ENCODE measurements around the gene C8A.

Gene C8A

GRCh38 chr1:56854521-56855099 is at the start of gene C8A:
C8A (plus strand) TSS chr1:56854797; CDS start chr1:56854902, 105 bp downstream.
- H3K4me3 Mint-ChIP-seq: no peak within 1 kb of the TSS
- H3K27ac Mint-ChIP-seq: no peak within 1 kb of the TSS
- no peaks in the 10 kb centered on the region for H3K36me3 Mint-ChIP-seq
- no peaks in the 10 kb centered on the region for H3K4me1 Mint-ChIP-seq
- H3K27me3 Mint-ChIP-seq: peaks cover 8% of the 10 kb centered on the region
- no peaks in the 10 kb centered on the region for H3K9me3 Mint-ChIP-seq
- ATAC-seq: no peak

DNA sequence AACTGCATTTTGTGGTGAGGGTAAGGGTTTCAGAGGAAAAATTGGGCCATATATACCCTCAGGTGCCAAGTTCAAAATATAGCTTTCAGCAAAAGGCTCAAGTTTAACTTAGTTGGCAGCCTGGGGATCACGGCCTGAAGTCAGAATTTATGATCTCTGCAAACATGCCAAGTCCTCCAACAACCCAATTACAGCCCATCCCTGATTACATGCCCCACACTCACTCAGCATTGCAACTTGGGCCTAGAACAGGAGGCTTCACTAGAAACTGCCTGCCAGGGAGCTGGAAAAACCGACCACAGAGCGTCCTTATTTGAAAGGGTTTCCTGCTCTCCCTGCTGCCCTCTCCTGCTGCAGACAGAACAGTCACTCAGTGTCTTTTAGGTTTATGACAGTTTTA is 47.8 kb upstream of the C8A start:
- no peak overlapping the region for H3K4me3 Mint-ChIP-seq
- H3K4me1 Mint-ChIP-seq: no peaks in the 10 kb centered on the region
- peaks cover 5% of the 10 kb centered on the region for H3K9me3 Mint-ChIP-seq
- H3K27ac Mint-ChIP-seq: no peak overlapping the region
- H3K36me3 Mint-ChIP-seq: no peaks in the 10 kb centered on the region
- no peak for ATAC-seq
- peaks cover 8% of the 10 kb centered on the region for H3K27me3 Mint-ChIP-seq

DNA sequence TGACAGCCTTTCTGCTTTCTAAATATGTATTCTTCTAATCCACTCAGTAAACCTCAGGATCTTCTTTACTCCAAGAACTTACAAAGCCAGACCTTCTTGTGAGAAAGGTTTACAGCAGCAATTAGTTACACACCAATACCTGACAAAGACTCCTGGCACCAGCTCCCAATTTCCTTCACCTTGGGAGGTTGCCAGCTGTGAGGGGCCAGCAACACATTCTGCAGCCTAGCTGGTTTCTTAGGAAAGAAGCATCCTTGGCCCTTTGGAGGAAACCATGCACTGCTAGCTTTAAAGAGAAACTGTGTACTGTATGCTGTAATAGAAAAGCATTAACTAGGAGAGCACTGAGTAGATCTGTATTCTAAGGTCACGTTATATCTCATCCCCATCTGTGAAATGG is 46.2 kb upstream of the C8A start:
- H3K9me3 Mint-ChIP-seq: peaks cover 5% of the 10 kb centered on the region
- ATAC-seq: no peak
- peaks cover 17% of the 10 kb centered on the region for H3K27me3 Mint-ChIP-seq
- no peaks in the 10 kb centered on the region for H3K4me1 Mint-ChIP-seq
- no peaks in the 10 kb centered on the region for H3K36me3 Mint-ChIP-seq
- H3K4me3 Mint-ChIP-seq: no peak overlapping the region
- H3K27ac Mint-ChIP-seq: no peak overlapping the region

DNA sequence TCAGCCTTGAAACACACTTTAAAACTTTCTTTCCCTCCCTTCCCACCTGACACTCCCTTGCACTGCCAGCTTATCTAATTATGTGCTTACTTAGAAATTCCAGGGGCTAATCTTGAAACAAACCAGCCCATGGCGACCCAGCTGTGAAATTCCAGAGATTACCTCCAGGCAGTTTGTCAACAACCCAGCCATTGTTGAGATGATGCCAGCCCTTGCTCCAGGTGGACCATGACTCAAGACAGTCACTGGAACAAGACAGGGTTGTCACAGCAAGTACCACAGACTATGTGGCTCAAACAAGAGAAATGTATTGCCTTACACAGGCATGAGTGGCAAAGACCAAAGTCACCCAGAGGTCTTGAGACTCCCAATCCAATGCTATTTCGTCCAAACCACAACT is 43.3 kb upstream of the C8A start:
- ATAC-seq: no peak
- H3K27ac Mint-ChIP-seq: no peak overlapping the region
- H3K9me3 Mint-ChIP-seq: peaks cover 8% of the 10 kb centered on the region
- H3K4me3 Mint-ChIP-seq: no peak overlapping the region
- H3K27me3 Mint-ChIP-seq: peaks cover 42% of the 10 kb centered on the region
- H3K36me3 Mint-ChIP-seq: peaks cover 5% of the 10 kb centered on the region
- H3K4me1 Mint-ChIP-seq: peaks cover 1% of the 10 kb centered on the region

DNA sequence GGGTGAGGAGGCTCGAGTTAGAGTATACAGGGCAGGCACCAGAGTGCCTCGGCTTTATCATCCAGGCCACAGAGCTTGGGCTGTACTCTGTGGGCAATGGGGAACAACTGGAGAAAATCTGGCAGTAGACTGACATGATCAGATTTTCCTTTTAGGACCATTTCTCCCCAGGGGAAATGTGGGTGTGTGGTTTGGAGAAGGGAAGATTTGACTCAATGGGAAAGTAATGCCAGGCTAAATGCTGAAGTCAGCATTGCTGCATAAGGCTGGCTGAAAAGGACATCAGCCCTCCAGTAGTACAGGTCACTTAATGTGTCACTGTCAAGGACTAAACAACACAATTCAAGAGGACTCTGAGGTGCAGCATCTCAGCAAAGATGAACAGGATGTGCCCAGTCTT is 40.4 kb upstream of the C8A start:
- Mint-ChIP-seq H3K4me3 (no peak overlapping the region), H3K4me1 (peaks cover 9% of the 10 kb centered on the region), H3K27ac (no peak overlapping the region), H3K9me3 (peaks cover 8% of the 10 kb centered on the region), H3K27me3 (peaks cover 58% of the 10 kb centered on the region), H3K36me3 (peaks cover 5% of the 10 kb centered on the region)
- no peak for ATAC-seq

DNA sequence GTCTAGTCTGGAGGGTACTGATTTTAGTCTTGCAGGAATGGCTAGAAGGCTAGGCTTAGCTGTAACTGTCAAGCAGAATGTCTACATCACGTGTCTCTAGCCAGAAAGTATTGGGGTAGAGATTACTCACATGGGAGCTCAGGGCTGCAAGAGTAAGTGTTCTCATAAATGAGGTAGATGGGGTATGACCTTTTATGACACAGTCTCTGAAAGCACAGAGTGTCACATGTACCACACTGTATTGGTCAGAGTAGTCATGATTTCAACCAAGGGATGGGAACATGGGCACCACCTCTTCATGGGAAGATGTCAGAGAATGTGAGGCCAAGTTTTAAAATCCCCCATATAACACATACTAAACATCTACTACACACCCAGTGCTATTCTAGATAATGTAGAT is 38.3 kb upstream of the C8A start:
- Mint-ChIP-seq H3K4me1 (peaks cover 9% of the 10 kb centered on the region), H3K36me3 (peaks cover 5% of the 10 kb centered on the region), H3K27me3 (peaks cover 66% of the 10 kb centered on the region), H3K27ac (peak overlapping the region; percentile 15), H3K4me3 (no peak overlapping the region), H3K9me3 (peaks cover 8% of the 10 kb centered on the region)
- ATAC-seq: peak; percentile 59

DNA sequence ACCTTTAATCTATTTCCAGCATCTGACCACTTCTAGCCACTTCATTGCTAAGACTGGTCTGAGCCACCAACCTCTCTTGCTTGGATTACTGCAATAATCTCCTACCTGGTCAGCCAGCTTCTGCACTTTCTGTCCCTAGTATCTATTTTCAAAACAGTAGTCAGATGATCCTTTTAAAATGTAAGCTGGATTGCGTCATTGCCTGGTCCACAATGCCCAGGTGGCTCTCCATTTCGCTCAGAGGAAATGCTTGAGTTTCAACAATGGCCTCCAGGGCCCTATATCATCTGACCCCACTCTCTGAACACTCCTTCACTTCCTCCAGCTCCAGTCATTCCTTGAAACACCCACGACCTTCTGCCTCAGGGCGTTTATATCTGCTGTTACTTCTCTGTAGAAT is 37.7 kb upstream of the C8A start:
- H3K4me3 Mint-ChIP-seq: no peak overlapping the region
- peak; percentile 77 for ATAC-seq
- H3K4me1 Mint-ChIP-seq: peaks cover 9% of the 10 kb centered on the region
- H3K36me3 Mint-ChIP-seq: peaks cover 5% of the 10 kb centered on the region
- H3K27me3 Mint-ChIP-seq: peaks cover 66% of the 10 kb centered on the region
- H3K9me3 Mint-ChIP-seq: peaks cover 8% of the 10 kb centered on the region
- H3K27ac Mint-ChIP-seq: peak overlapping the region; percentile 15

GRCh38 chr1:56817716-56818463 is 36.7 kb upstream of the C8A start:
- peaks cover 8% of the 10 kb centered on the region for H3K9me3 Mint-ChIP-seq

GRCh38 chr1:56819387-56819899 is 35.2 kb upstream of the C8A start, which contains the start of gene FYB2:
FYB2 (minus strand) TSS chr1:56819404; CDS start chr1:56819290, 114 bp downstream.
- Mint-ChIP-seq H3K4me1 (peaks cover 9% of the 10 kb centered on the region), H3K27ac (no peak within 1 kb of the TSS), H3K4me3 (no peak within 1 kb of the TSS), H3K9me3 (peaks cover 5% of the 10 kb centered on the region), H3K27me3 (peaks cover 49% of the 10 kb centered on the region), H3K36me3 (peaks cover 5% of the 10 kb centered on the region)
- ATAC-seq: no peak

More at GRCh38 chr1:56817716-56818463, 36.7 kb upstream of the C8A start:
- peaks cover 5% of the 10 kb centered on the region for H3K36me3 Mint-ChIP-seq
- no peak overlapping the region for H3K4me3 Mint-ChIP-seq
- H3K27me3 Mint-ChIP-seq: peaks cover 63% of the 10 kb centered on the region
- no peak for ATAC-seq
- H3K27ac Mint-ChIP-seq: no peak overlapping the region
- H3K4me1 Mint-ChIP-seq: peaks cover 9% of the 10 kb centered on the region

GRCh38 chr1:56820755-56821461 is 33.7 kb upstream of the C8A start:
- Mint-ChIP-seq H3K36me3 (no peaks in the 10 kb centered on the region), H3K4me3 (no peak overlapping the region), H3K9me3 (no peaks in the 10 kb centered on the region), H3K27ac (no peak overlapping the region), H3K27me3 (peaks cover 39% of the 10 kb centered on the region), H3K4me1 (peaks cover 9% of the 10 kb centered on the region)
- peak; percentile 64 for ATAC-seq

- Mint-ChIP-seq H3K9me3 (no peaks in the 10 kb centered on the region), H3K36me3 (no peaks in the 10 kb centered on the region), H3K27me3 (peaks cover 40% of the 10 kb centered on the region), H3K4me3 (no peak overlapping the region), H3K4me1 (peaks cover 6% of the 10 kb centered on the region), H3K27ac (no peak overlapping the region)
- no peak for ATAC-seq
These were observed 33.2 kb upstream of the C8A start for GRCh38 chr1:56821462-56821797.

DNA sequence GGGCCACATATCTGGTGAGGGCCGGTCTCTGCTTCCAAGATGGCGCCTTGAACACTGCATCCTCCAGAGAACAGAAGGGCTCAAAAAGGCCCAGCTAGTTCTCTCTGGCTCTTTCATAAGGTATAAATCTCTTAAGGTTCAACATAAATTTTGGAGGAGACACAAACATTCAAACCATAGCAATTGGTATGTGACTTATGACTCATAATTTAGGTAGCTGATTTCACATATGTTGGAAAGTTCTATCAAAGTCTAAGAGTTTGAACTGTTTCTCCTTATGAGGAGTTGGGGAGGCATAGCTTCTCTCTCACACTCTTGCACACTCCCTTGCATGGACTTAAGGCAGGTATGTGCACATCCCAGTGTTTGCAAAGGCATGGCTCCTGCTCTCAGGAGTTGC is 30.3 kb upstream of the C8A start:
- H3K27me3 Mint-ChIP-seq: peaks cover 32% of the 10 kb centered on the region
- no peaks in the 10 kb centered on the region for H3K36me3 Mint-ChIP-seq
- H3K4me3 Mint-ChIP-seq: no peak overlapping the region
- H3K4me1 Mint-ChIP-seq: no peaks in the 10 kb centered on the region
- H3K27ac Mint-ChIP-seq: no peak overlapping the region
- no peaks in the 10 kb centered on the region for H3K9me3 Mint-ChIP-seq
- no peak for ATAC-seq

- no peaks in the 10 kb centered on the region for H3K36me3 Mint-ChIP-seq
- no peak overlapping the region for H3K27ac Mint-ChIP-seq
- peaks cover 28% of the 10 kb centered on the region for H3K27me3 Mint-ChIP-seq
- H3K4me3 Mint-ChIP-seq: no peak overlapping the region
- H3K9me3 Mint-ChIP-seq: no peaks in the 10 kb centered on the region
- no peaks in the 10 kb centered on the region for H3K4me1 Mint-ChIP-seq
- no peak for ATAC-seq
These were observed 29.7 kb upstream of the C8A start for GRCh38 chr1:56824938-56825337.

DNA sequence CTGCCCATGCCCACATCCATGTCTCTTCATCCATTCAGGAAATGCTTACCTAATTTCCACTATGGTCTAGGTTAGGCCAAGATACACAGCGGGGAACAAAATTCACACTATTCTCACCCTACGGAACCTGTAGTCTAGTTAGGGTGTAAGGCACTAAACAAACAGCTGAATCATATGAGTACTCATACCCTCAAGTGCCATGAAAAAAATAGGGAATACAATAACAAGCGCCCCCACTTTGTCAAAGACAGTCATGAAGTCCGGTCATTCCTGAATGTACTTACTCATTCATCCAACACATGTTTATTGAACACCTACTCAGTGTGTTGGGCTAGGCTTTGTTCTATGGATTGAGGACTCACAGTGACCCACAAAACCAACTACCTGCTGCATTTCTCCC is 29.2 kb upstream of the C8A start:
- Mint-ChIP-seq H3K36me3 (no peaks in the 10 kb centered on the region), H3K27ac (no peak overlapping the region), H3K4me3 (no peak overlapping the region), H3K4me1 (no peaks in the 10 kb centered on the region), H3K27me3 (peaks cover 23% of the 10 kb centered on the region), H3K9me3 (no peaks in the 10 kb centered on the region)
- no peak for ATAC-seq

GRCh38 chr1:56827711-56828110 is 26.9 kb upstream of the C8A start:
- Mint-ChIP-seq H3K27ac (no peak overlapping the region), H3K4me3 (no peak overlapping the region), H3K36me3 (no peaks in the 10 kb centered on the region), H3K9me3 (no peaks in the 10 kb centered on the region), H3K4me1 (no peaks in the 10 kb centered on the region), H3K27me3 (peaks cover 32% of the 10 kb centered on the region)
- no peak for ATAC-seq
